ENCODE results near the gene UNC79. TPM values are rescaled to one million over a fixed set of nuclear protein-coding genes. Genes with fewer than 3 reads are reported as not detected.

The UNC79 gene
- total and polyA plus RNA-seq, 2 donors (not counting 3 experiments of a cell fraction or from before 2014, with no cell fraction given), result not detected

DNA sequence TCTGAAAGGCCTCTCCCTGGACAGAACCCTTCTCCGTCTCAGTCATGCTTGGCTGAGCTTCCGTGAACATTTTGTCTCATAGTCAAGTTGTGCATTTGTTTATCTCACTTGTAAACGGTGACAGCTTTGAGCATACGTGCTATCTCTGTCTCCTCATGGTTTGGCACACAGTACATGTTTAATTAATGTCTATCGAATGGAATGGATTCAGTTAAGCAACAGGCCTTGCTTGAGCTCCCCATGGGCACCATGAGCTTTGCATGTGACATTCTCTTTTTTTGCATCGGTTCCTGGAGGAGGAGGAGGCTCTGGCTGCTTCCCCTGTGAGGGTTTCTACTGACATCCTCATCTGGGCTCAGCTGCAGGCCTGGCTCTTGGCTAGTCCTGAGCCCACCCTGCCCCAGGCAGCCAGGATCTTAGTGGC lies 277.6 kb downstream of the UNC79 start:
- Histone ChIP-seq H3K4me1 (ENCODE audit: control insufficient read depth, extremely low read depth, insufficient read depth, low read length) (no peaks in the 10 kb centered on the region), H3K9me3 (replicated peaks; ENCODE audit: control insufficient read depth, insufficient read depth, low read length) (peaks cover 2% of the 10 kb centered on the region), H3K27me3 (ENCODE audit: control insufficient read depth in 2 of 2, insufficient read depth in 2 of 2, low read length in 2 of 2) (no peaks in the 10 kb centered on the region), H3K27ac (ENCODE audit: insufficient read depth, low read depth, low read length) (no peak overlapping the region), H3K4me3 (replicated peaks in 1 of 3; ENCODE audit: insufficient read depth in 1 of 3, low read depth in 1 of 3, low read length in 3 of 3) (no peak overlapping the region), H3K36me3 (ENCODE audit: control insufficient read depth in 2 of 2, extremely low read depth in 1 of 2, insufficient read depth in 2 of 2, low read length in 2 of 2) (no peaks in the 10 kb centered on the region), H3K9ac (replicated peaks; ENCODE audit: extremely low read depth, insufficient read depth, low read length) (no peak overlapping the region), H3K9me1 (replicated peaks; ENCODE audit: control insufficient read depth, extremely low read depth, insufficient read depth, low read length) (no peaks in the 10 kb centered on the region), H3K4me2 (ENCODE audit: insufficient read depth, low read length) (no peak overlapping the region), H3K79me2 (ENCODE audit: control insufficient read depth, insufficient read depth, low read length) (no peaks in the 10 kb centered on the region), H4K20me1 (replicated peaks; ENCODE audit: control insufficient read depth, extremely low read depth, insufficient read depth, low read length) (no peaks in the 10 kb centered on the region), H2AFZ (ENCODE audit: low read depth, low read length) (no peak overlapping the region)
- BruUV-seq (replicated peaks), result no TSS peak
- DNase-seq (ENCODE audit: low read depth, low spot score) (no peak), FAIRE-seq (no peak)
- dilution Hi-C loops (cut with MboI; ENCODE audit: extremely low pct_ligation_motif_present, low sequenced_read_pairs), result no loop called here
- intact Hi-C loops (cut with micrococcal nuclease), result no loop called here
- TF ChIP-seq, protein P1, sequence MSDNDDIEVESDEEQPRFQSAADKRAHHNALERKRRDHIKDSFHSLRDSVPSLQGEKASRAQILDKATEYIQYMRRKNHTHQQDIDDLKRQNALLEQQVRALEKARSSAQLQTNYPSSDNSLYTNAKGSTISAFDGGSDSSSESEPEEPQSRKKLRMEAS (IDR thresholded peaks at IDR 0.05; ENCODE audit: insufficient read depth, insufficient read length), result no peak
- TF ChIP-seq POLR2AphosphoS5 (IDR thresholded peaks at IDR 0.05; ENCODE audit: insufficient read depth, low read depth, low read length) (no peak), JUN (IDR thresholded peaks at IDR 0.05; ENCODE audit: borderline replicate concordance, insufficient read depth, insufficient read length, low read depth) (no peak), GATA2 (IDR thresholded peaks at IDR 0.05; ENCODE audit: insufficient read depth, insufficient read length, low read depth, low read length) (no peak), EZH2 (IDR thresholded peaks at IDR 0.05; ENCODE audit: borderline replicate concordance, low read depth, low read length, severe bottlenecking) (no peak), MYC (IDR thresholded peaks at IDR 0.05; ENCODE audit: low read depth, low read length) (no peak), FOS (IDR thresholded peaks at IDR 0.05; ENCODE audit: borderline replicate concordance, insufficient read depth, low read length) (no peak), POLR2A (IDR thresholded peaks at IDR 0.05; ENCODE audit: low read depth, low read length) (no peak)
- TF ChIP-seq, protein P2, sequence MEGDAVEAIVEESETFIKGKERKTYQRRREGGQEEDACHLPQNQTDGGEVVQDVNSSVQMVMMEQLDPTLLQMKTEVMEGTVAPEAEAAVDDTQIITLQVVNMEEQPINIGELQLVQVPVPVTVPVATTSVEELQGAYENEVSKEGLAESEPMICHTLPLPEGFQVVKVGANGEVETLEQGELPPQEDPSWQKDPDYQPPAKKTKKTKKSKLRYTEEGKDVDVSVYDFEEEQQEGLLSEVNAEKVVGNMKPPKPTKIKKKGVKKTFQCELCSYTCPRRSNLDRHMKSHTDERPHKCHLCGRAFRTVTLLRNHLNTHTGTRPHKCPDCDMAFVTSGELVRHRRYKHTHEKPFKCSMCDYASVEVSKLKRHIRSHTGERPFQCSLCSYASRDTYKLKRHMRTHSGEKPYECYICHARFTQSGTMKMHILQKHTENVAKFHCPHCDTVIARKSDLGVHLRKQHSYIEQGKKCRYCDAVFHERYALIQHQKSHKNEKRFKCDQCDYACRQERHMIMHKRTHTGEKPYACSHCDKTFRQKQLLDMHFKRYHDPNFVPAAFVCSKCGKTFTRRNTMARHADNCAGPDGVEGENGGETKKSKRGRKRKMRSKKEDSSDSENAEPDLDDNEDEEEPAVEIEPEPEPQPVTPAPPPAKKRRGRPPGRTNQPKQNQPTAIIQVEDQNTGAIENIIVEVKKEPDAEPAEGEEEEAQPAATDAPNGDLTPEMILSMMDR (IDR thresholded peaks at IDR 0.05; ENCODE audit: extremely low read depth in 1 of 2, insufficient read depth in 1 of 2, low read depth in 1 of 2, low read length in 2 of 2), result no peak
- ChIA-PET CTCF (no interaction called here), POLR2A (no interaction called here)

Data from endothelial cell of umbilical vein (primary cell).